SW 1271 (cell line): ENCODE results near the gene ERP44.

Experiments used
- DNase-seq, 2 experiments: peaks; one replicate each; lab custom pipeline; 2025; lab: John Stamatoyannopoulos, UW

The ERP44 gene

GRCh38 chr9:99936947-99937587, 161.7 kb downstream of the ERP44 start:
- no peak for DNase-seq

GRCh38 chr9:99931155-99931840, 167.5 kb downstream of the ERP44 start:
- DNase-seq, result no peak

- DNase-seq, result no peak
Observed at GRCh38 chr9:99929652-99930051, 169.1 kb downstream of the ERP44 start.
